ENCODE results near the gene COL25A1. TPM values are rescaled to one million over a fixed set of nuclear protein-coding genes. Genes with fewer than 3 reads are reported as not detected.
"Not testable (repeated sequence)": the region's sequence is repeated elsewhere in the genome, so short reads cannot be mapped to it uniquely, and the experiment has no call there.

COL25A1 gene
- polyA plus RNA-seq, 1 donor: 2.5 TPM

DNA sequence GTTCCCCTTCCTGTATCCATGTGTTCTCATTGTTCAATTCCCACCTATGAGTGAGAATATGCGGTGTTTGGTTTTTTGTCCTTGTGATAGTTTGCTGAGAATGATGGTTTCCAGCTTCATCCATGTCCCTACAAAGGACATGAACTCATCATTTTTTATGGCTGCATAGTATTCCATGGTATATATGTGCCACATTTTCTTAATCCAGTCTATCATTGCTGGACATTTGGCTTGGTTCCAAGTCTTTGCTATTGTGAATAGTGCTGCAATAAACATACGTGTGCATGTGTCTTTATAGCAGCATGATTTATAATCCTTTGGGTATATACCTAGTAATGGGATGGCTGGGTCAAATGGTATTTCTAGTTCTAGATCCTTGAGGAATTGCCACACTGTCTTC is 194.2 kb downstream of the COL25A1 start:
- no CpG with 5 or more reads among the region's 2 CpGs for WGBS (ENCODE audit: insufficient coverage, low lambda C conversion rate)
- not testable (repeated sequence) for H3K27ac ChIP-seq (ENCODE audit: low read length); H3K4me3 ChIP-seq (ENCODE audit: low read length); DNase-seq; H3K4me1 ChIP-seq (ENCODE audit: control insufficient read depth, insufficient read depth, low read length); H3K9me3 ChIP-seq (ENCODE audit: control insufficient read depth, low read depth, low read length); H3K27me3 ChIP-seq (ENCODE audit: control insufficient read depth, insufficient read depth, low read length); H3K36me3 ChIP-seq (ENCODE audit: control insufficient read depth, insufficient read depth, low read length)

DNA sequence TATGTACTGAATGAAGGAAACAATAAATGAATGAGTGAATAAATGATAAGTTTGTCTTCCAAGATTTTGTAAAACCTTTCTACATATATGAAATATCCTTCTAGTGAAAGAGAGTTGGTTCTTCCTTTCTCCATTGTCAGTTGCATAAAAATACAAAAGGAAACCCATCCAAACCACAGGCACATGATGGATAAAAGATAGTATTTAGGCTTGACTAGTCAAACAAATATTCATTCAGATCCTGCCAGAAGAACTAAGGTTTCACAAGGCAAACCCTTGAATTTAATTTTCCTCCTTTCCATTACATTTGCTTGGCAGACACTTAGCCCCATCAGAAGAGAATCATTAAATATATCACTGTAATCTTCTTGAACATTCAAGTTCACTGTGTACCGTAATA is 208.4 kb downstream of the COL25A1 start:
- Histone ChIP-seq H3K27ac (ENCODE audit: low read length) (no peak overlapping the region), H3K4me3 (ENCODE audit: low read length) (no peak overlapping the region), H3K27me3 (ENCODE audit: control insufficient read depth, insufficient read depth, low read length) (peaks cover 5% of the 10 kb centered on the region), H3K36me3 (ENCODE audit: control insufficient read depth, insufficient read depth, low read length) (no peaks in the 10 kb centered on the region), H3K9me3 (ENCODE audit: control insufficient read depth, low read depth, low read length) (no peaks in the 10 kb centered on the region), H3K4me1 (ENCODE audit: control insufficient read depth, insufficient read depth, low read length) (no peaks in the 10 kb centered on the region)
- DNase-seq: no peak
- 100% methylated on average over 1 of the region's 1 CpG for WGBS (ENCODE audit: insufficient coverage, low lambda C conversion rate)

- no peak for DNase-seq
- H3K4me1 ChIP-seq (ENCODE audit: control insufficient read depth, insufficient read depth, low read length): no peaks in the 10 kb centered on the region
- H3K9me3 ChIP-seq (ENCODE audit: control insufficient read depth, low read depth, low read length): no peaks in the 10 kb centered on the region
- no peak overlapping the region for H3K27ac ChIP-seq (ENCODE audit: low read length)
- H3K4me3 ChIP-seq (ENCODE audit: low read length): no peak overlapping the region
- H3K27me3 ChIP-seq (ENCODE audit: control insufficient read depth, insufficient read depth, low read length): peaks cover 5% of the 10 kb centered on the region
- 83% methylated on average over 1 of the region's 9 CpGs for WGBS (ENCODE audit: insufficient coverage, low lambda C conversion rate)
- no peaks in the 10 kb centered on the region for H3K36me3 ChIP-seq (ENCODE audit: control insufficient read depth, insufficient read depth, low read length)
Observed at GRCh38 chr4:109091727-109092409, 210.6 kb downstream of the COL25A1 start.

DNA sequence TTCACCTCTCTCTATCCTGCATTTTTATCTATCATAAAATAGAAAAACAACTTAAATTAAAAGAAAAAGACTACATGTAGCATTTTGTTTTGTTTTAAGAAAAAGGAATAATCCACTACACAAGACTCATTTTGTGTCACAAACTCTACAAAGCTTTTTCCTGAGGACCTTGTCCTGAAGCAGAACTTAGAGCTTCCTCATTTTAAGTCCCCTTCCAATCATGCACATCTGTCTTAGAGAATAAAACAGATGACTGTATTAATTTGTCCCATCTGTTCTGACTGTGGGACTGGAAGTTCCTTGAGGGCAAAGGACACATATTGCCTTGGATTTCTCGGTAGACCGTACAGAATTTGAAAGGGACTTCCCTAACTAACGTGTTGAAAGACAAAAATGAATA is 218.5 kb downstream of the COL25A1 start:
- no peak overlapping the region for H3K4me3 ChIP-seq (ENCODE audit: low read length)
- no peaks in the 10 kb centered on the region for H3K4me1 ChIP-seq (ENCODE audit: control insufficient read depth, insufficient read depth, low read length)
- DNase-seq: no peak
- peaks cover 3% of the 10 kb centered on the region for H3K27me3 ChIP-seq (ENCODE audit: control insufficient read depth, insufficient read depth, low read length)
- no peaks in the 10 kb centered on the region for H3K9me3 ChIP-seq (ENCODE audit: control insufficient read depth, low read depth, low read length)
- H3K36me3 ChIP-seq (ENCODE audit: control insufficient read depth, insufficient read depth, low read length): no peaks in the 10 kb centered on the region
- no peak overlapping the region for H3K27ac ChIP-seq (ENCODE audit: low read length)
- WGBS (ENCODE audit: insufficient coverage, low lambda C conversion rate): no CpG with 5 or more reads among the region's 3 CpGs

GRCh38 chr4:109079731-109080130 is 222.7 kb downstream of the COL25A1 start:
- no peaks in the 10 kb centered on the region for H3K9me3 ChIP-seq (ENCODE audit: control insufficient read depth, low read depth, low read length)
- DNase-seq: no peak
- no peaks in the 10 kb centered on the region for H3K27me3 ChIP-seq (ENCODE audit: control insufficient read depth, insufficient read depth, low read length)
- no peaks in the 10 kb centered on the region for H3K36me3 ChIP-seq (ENCODE audit: control insufficient read depth, insufficient read depth, low read length)
- WGBS (ENCODE audit: insufficient coverage, low lambda C conversion rate): no CpG with 5 or more reads among the region's 4 CpGs
- H3K4me1 ChIP-seq (ENCODE audit: control insufficient read depth, insufficient read depth, low read length): no peaks in the 10 kb centered on the region
- no peak overlapping the region for H3K4me3 ChIP-seq (ENCODE audit: low read length)
- no peak overlapping the region for H3K27ac ChIP-seq (ENCODE audit: low read length)

DNA sequence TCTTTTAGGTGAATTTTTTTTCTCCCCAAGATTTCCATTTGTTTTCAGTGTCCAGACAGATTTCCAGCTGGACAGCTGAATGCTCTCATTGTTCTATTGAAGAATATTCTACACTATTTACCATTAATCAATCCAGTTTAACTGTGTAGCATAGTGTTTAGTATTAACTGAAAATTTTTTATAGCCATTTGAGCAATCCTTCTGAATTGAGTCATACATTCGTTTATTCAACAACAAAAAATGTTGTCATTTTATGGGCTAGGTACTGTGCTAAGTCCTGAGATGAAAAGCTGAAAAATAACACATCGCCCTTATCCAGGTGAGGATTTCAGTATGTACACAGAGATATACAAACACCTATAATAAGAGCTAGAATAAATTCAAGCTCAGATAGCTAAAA is 223.3 kb downstream of the COL25A1 start:
- WGBS (ENCODE audit: insufficient coverage, low lambda C conversion rate): no CpG with 5 or more reads among the region's 2 CpGs
- H3K9me3 ChIP-seq (ENCODE audit: control insufficient read depth, low read depth, low read length): no peaks in the 10 kb centered on the region
- no peaks in the 10 kb centered on the region for H3K36me3 ChIP-seq (ENCODE audit: control insufficient read depth, insufficient read depth, low read length)
- DNase-seq: no peak
- no peak overlapping the region for H3K4me3 ChIP-seq (ENCODE audit: low read length)
- H3K4me1 ChIP-seq (ENCODE audit: control insufficient read depth, insufficient read depth, low read length): no peaks in the 10 kb centered on the region
- H3K27ac ChIP-seq (ENCODE audit: low read length): no peak overlapping the region
- H3K27me3 ChIP-seq (ENCODE audit: control insufficient read depth, insufficient read depth, low read length): no peaks in the 10 kb centered on the region

GRCh38 chr4:109078724-109079123 is 223.7 kb downstream of the COL25A1 start:
- DNase-seq: no peak
- Histone ChIP-seq H3K27me3 (ENCODE audit: control insufficient read depth, insufficient read depth, low read length) (no peaks in the 10 kb centered on the region), H3K9me3 (ENCODE audit: control insufficient read depth, low read depth, low read length) (no peaks in the 10 kb centered on the region), H3K36me3 (ENCODE audit: control insufficient read depth, insufficient read depth, low read length) (no peaks in the 10 kb centered on the region), H3K27ac (ENCODE audit: low read length) (no peak overlapping the region), H3K4me3 (ENCODE audit: low read length) (no peak overlapping the region), H3K4me1 (ENCODE audit: control insufficient read depth, insufficient read depth, low read length) (no peaks in the 10 kb centered on the region)
- no CpG with 5 or more reads among the region's 1 CpG for WGBS (ENCODE audit: insufficient coverage, low lambda C conversion rate)

GRCh38 chr4:109077505-109077904 is 225.0 kb downstream of the COL25A1 start:
- DNase-seq: no peak
- WGBS (ENCODE audit: insufficient coverage, low lambda C conversion rate): 100% methylated on average over 1 of the region's 3 CpGs
- H3K4me1 ChIP-seq (ENCODE audit: control insufficient read depth, insufficient read depth, low read length): no peaks in the 10 kb centered on the region
- no peak overlapping the region for H3K4me3 ChIP-seq (ENCODE audit: low read length)
- no peak overlapping the region for H3K27ac ChIP-seq (ENCODE audit: low read length)
- no peaks in the 10 kb centered on the region for H3K9me3 ChIP-seq (ENCODE audit: control insufficient read depth, low read depth, low read length)
- no peaks in the 10 kb centered on the region for H3K36me3 ChIP-seq (ENCODE audit: control insufficient read depth, insufficient read depth, low read length)
- H3K27me3 ChIP-seq (ENCODE audit: control insufficient read depth, insufficient read depth, low read length): no peaks in the 10 kb centered on the region

DNA sequence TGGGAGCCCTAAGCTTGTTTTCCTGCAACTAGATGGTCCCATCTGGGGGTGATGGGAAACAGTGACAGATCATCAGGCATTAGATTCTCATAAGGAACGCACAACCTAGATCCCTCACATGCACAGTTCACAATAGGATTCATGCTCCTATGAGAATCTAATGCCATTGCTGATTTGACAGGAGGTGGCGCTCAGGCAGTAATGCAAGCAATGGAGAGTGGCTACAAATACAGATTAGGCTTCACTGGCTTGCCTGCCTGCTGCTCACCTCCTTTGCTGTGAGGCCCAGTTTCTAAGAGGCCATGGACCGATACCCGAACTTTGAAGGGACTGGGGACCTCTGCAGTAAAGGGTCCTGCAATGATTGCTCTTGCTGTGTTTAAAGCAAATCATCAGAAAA is 225.7 kb downstream of the COL25A1 start:
- H3K27me3 ChIP-seq (ENCODE audit: control insufficient read depth, insufficient read depth, low read length); DNase-seq; H3K36me3 ChIP-seq (ENCODE audit: control insufficient read depth, insufficient read depth, low read length); H3K4me1 ChIP-seq (ENCODE audit: control insufficient read depth, insufficient read depth, low read length); H3K4me3 ChIP-seq (ENCODE audit: low read length); H3K27ac ChIP-seq (ENCODE audit: low read length); H3K9me3 ChIP-seq (ENCODE audit: control insufficient read depth, low read depth, low read length): not testable (repeated sequence)
- no CpG with 5 or more reads among the region's 4 CpGs for WGBS (ENCODE audit: insufficient coverage, low lambda C conversion rate)

- WGBS (ENCODE audit: insufficient coverage, low lambda C conversion rate): 100% methylated on average over 1 of the region's 3 CpGs
- Histone ChIP-seq H3K36me3 (ENCODE audit: control insufficient read depth, insufficient read depth, low read length) (no peaks in the 10 kb centered on the region), H3K27me3 (ENCODE audit: control insufficient read depth, insufficient read depth, low read length) (no peaks in the 10 kb centered on the region), H3K27ac (ENCODE audit: low read length) (no peak overlapping the region), H3K9me3 (ENCODE audit: control insufficient read depth, low read depth, low read length) (no peaks in the 10 kb centered on the region), H3K4me3 (ENCODE audit: low read length) (no peak overlapping the region), H3K4me1 (ENCODE audit: control insufficient read depth, insufficient read depth, low read length) (no peaks in the 10 kb centered on the region)
- no peak for DNase-seq
Observed at GRCh38 chr4:109075621-109076020, 226.8 kb downstream of the COL25A1 start.

GRCh38 chr4:109072595-109072994 is 229.9 kb downstream of the COL25A1 start:
- no peak overlapping the region for H3K4me3 ChIP-seq (ENCODE audit: low read length)
- no CpG with 5 or more reads among the region's 2 CpGs for WGBS (ENCODE audit: insufficient coverage, low lambda C conversion rate)
- no peaks in the 10 kb centered on the region for H3K27me3 ChIP-seq (ENCODE audit: control insufficient read depth, insufficient read depth, low read length)
- H3K9me3 ChIP-seq (ENCODE audit: control insufficient read depth, low read depth, low read length): no peaks in the 10 kb centered on the region
- no peak overlapping the region for H3K27ac ChIP-seq (ENCODE audit: low read length)
- no peaks in the 10 kb centered on the region for H3K36me3 ChIP-seq (ENCODE audit: control insufficient read depth, insufficient read depth, low read length)
- DNase-seq: peak; percentile 22 to 46
- no peaks in the 10 kb centered on the region for H3K4me1 ChIP-seq (ENCODE audit: control insufficient read depth, insufficient read depth, low read length)

Measured in large intestine (tissue), 3 donors.